Neural progenitor cell (in vitro differentiated cells): ENCODE measurements around the gene GIT1.

Experiments used
- CTCF ChIP-seq: fragments of 200-600 bp; sonication (generic); IDR thresholded peaks from 2 replicates; pipeline ENCODE4 v1.5.1; 2017; ENCODE audit warnings: antibody characterized with exemption, mild to moderate bottlenecking
- EZH2 ChIP-seq: fragments of 200-600 bp; sonication (generic); IDR thresholded peaks from 2 replicates; pipeline ENCODE4 v1.6.1; 2017; ENCODE audit warnings: antibody characterized with exemption, mild to moderate bottlenecking, moderate library complexity

- TF ChIP-seq CTCF, result no peak
- TF ChIP-seq EZH2, result peak; percentile 26
Measured at GRCh38 chr17:29618272-29619065, 29.0 kb upstream of the GIT1 start.
